Effector CD8-positive, alpha-beta T cell (primary cell): ENCODE measurements around the gene GNG7.
"Not testable (repeated sequence)": the region's sequence is repeated elsewhere in the genome, so short reads cannot be mapped to it uniquely, and the experiment has no call there.

Experiments
- DNase-seq: peaks from one replicate; lab custom pipeline; 2025; lab: John Stamatoyannopoulos, UW

GNG7 gene

GRCh38 chr19:2619076-2619475, 83.4 kb downstream of the GNG7 start:
- DNase-seq, result no peak

GRCh38 chr19:2618611-2619010, 83.9 kb downstream of the GNG7 start:
- DNase-seq, result peak; percentile 35

DNA sequence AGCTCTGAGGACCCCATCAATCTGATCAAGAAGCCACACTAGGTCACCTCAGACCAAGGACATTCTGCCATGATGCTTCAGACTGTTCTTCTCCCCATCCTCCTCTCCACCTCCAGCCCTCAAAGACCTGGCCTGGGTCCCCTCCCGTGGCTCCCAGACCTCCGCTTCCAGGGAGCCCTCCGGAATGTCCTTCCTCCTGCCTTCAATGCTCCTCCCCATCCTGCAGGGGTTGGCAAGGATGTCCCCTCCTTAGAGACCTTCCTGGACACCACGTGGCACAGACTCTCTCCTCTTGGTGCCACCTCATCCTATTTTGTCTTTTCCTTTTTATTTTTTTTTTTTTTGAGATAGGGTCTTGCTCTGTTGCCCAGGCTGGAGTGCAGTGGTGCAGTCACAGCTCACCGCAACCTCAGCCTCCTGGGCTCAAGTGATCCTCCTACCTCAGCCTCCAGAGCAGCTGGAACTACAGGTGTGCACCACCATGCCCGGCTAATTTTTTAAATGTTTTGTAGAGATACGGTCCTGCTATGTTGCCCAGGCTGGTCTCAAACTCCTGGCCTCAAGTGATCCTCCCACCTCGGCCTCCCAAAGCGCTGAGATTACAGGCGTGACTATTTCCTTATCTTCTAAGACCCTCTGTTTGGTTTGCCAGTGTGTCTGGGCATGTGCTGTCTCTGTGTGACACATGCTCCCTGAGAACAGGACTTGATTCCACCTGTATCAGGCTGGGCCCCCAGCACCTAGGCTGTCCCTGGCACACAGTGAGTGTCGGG, 84.9 kb downstream of the GNG7 start:
- DNase-seq, result no peak

- DNase-seq, result no peak
Measured at GRCh38 chr19:2616741-2617392, 85.6 kb downstream of the GNG7 start.

DNA sequence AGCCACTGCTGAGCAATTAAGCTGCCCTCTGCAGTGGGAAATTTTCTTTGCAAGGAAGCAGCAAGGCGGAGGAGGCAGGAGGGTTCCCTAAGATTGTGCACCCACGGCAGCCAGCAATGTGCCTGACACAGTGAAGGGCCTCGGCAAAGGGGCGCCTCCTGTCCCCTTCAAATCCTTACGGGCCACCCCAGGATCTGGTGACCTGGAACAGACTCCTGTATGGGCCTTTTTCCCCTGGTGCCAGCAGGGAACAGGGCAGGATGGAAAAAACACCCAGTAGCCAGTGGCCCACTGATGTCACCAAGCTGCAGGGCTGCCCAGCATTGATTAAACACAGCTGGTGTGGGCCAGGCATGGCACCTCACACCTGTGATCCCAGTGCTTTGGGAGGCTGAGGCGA, 86.7 kb downstream of the GNG7 start:
- no peak for DNase-seq

DNA sequence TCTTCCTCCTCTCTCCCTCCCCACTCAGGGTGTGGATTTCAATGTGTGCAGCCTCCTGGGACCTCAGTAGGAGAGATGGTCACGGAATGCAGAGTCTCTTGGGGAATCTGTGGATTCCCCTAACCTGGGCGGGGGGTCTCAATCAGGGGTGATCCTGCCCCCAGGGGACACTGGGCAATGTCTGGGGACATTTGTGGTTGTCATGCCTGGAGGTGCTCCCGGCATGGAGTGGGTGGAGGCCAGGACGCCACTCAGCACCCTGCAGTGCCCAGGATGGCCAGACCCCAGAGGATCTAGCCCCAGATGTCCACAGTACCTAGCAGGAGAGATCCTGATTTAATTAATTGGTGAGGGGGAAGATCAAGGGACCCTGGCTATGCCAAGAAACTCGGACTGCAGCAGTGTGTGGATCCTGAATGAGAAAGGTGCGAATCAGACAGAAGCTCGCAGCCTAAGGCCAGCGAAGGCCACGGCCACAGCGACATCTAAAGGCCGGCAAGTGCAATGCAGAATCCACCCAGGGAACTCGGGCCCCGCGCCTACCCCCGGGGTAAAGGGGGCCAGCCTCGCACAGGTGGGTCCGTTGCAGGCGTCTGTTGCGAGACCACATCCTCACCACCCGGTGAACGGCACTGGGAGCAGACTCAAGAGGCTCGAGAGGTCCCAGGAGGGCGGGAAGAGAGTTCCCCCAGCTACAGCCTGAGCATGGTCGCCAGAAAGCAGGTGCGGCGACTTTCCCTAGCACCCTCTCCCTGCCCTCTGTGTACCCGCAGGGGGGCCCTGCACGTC, 88.8 kb downstream of the GNG7 start:
- DNase-seq, result peak; percentile 31

- no peak for DNase-seq
Measured at GRCh38 chr19:2612619-2613249, 89.8 kb downstream of the GNG7 start.

- DNase-seq, result no peak
Measured at GRCh38 chr19:2611483-2612464, 90.7 kb downstream of the GNG7 start.

- DNase-seq, result peak; percentile 82
Measured at GRCh38 chr19:2610637-2611482, 91.6 kb downstream of the GNG7 start.

DNA sequence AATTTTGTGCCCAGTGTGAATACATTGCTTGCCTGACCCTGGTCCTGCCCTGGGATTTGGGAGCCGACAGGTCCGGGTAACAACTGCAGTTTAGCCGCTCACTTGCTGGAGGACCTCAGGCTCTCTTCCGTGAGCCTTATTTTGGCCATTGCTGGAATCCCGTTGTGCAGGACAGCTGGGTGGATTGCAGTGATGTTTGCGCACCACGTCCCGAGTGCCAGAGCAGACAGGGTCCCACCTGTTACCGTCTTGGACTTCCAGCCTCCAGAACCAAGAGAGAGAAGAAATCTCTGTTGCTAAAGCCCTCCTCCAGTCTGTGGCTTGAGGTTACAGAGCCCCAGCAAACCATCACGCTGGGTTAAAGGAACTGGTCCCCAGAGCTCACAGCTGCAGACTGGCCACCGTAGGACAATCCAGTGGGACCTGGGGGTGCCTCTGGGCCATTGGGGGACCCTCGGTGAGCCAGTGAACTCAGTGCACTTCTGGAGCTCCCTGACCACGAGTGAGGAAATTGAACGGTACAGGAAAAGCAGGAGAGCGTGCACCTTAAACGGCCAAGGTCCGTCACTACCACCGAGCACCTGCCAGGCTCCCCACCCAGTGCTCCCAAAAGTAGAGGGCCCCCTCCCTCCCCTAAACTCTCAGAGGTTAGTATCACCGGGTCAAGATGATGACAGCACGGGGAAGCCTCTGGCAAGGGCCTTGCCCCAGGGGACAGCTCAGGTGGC, 92.9 kb downstream of the GNG7 start:
- DNase-seq, result no peak

- not testable (repeated sequence) for DNase-seq
Measured at GRCh38 chr19:2609034-2609388, 93.5 kb downstream of the GNG7 start.

DNA sequence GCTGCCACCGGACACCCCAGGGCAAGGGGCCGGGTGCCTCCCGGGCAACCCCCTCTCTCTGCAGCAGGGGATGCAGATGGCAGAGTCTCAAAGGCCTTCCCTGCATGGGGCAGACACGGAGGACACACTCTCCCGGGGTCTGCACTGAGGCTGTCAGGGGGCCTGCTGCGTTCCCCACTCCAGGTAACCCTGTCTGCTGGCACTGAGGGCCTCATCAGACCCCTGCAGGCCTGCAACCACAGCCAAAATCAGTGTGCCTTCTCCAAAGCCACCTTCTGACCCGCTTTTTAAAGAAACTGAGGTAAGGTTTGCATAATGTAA, 93.9 kb downstream of the GNG7 start:
- no peak for DNase-seq

- peak; percentile 61 for DNase-seq
Measured at GRCh38 chr19:2607712-2608601, 94.5 kb downstream of the GNG7 start.

GRCh38 chr19:2606774-2607173, 95.7 kb downstream of the GNG7 start:
- not testable (repeated sequence) for DNase-seq

DNA sequence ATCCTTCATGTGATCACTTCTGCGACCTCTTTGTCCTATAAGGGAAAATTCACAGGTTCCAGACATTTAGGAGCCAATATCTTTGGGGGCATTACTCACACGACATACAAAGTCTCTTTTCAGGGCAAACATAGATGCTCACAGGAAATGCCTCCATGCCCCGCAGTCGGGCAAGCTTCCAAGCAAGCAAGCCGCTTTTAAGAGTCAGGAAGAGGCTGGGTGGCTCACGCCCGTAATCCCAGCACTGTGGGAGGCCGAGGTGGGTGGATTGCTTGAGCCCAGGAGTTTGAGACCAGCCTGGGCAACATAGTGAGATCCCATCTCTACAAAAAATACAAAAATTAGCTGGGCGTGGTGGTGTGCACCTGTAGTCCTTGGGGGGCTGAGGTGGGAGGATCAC, 96.6 kb downstream of the GNG7 start:
- not testable (repeated sequence) for DNase-seq

DNA sequence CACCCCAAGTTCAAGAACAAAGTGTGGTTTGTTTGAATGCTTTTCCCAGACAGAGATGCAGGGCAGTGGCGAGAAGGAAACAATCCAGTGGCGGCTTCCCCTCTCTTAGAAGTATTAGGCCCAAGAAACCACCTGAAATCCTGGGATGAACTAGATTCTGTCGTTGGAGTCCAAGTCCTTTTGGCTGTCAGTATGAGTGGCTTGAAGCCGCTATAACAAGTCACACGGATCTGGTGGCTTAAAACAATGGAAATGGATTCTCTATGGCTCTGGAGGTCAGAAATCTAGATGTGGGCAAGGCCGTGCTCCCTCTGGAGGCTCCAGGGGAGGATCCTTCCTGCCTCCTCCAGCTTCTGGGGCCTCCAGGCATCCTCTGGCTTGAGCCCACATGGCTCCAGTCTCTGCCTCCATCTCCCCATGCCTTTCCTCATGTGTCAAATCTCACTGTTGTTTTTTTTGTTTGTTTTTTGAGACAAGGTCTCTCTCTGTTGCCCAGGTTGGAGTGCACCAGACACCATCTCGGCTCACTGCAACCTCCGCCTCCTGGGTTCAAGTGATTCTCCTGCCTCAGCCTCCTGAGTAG, 97.7 kb downstream of the GNG7 start:
- DNase-seq, result no peak

- DNase-seq, result no peak
Measured at GRCh38 chr19:2603334-2603733, 99.2 kb downstream of the GNG7 start.
